ENCODE data around the gene CDKL1.
"Not testable (repeated sequence)": the region's sequence is repeated elsewhere in the genome, so short reads cannot be mapped to it uniquely, and the experiment has no call there.

The CDKL1 gene

GRCh38 chr14:50388256-50388931 lies 8.3 kb downstream of the CDKL1 start:
- DNase-seq (ENCODE audit: low read depth in 1 of 2, low spot score in 1 of 2), result no peak

DNA sequence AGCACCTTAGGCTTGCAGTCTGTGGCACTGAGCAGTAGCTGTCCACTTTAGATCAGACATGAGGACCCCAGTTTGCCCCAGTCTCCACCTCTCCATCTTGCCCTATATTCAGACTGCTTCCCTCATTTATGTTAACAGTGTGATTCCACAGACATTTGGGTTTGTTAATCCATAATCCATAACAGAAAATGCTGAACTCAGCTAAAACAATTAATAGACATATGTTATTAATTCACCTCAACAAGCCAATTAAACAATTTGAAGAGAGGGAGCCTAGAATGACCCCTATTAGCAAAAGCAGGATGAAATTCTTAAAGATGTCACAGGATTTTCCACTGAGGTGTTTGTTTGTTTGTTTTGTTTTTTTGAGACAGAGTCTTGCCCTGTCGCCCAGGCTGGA lies 9.1 kb downstream of the CDKL1 start:
- no peak for DNase-seq (ENCODE audit: low read depth in 1 of 2, low spot score in 1 of 2)

- DNase-seq (ENCODE audit: low read depth in 1 of 2, low spot score in 1 of 2), result no peak
Observed at GRCh38 chr14:50383618-50384225, 13.0 kb downstream of the CDKL1 start.

GRCh38 chr14:50381823-50382287 lies 14.8 kb downstream of the CDKL1 start:
- no peak for DNase-seq (ENCODE audit: low read depth in 1 of 2, low spot score in 1 of 2)

GRCh38 chr14:50381008-50381407 lies 15.7 kb downstream of the CDKL1 start:
- DNase-seq (ENCODE audit: low read depth in 1 of 2, low spot score in 1 of 2), result no peak

DNA sequence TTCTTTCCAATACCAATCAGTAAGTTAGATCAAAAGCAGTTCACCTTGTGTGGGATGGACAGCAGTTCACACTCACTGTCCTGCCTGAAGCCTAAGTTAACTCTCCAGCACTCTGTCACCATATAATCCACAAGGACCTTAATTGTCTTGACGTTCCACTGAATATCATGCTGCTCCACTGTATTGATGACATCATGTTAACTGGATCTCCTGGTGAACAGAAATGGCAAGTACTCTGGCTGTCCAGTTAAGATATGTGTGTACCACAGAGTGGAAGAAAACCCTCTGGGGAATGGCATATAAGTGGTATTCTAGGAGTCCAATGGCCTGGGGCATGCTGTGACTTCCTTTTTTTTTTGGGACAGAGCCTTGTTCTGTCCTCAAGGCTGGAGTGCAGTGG lies 16.2 kb downstream of the CDKL1 start:
- DNase-seq (ENCODE audit: low read depth in 1 of 2, low spot score in 1 of 2), result no peak

DNA sequence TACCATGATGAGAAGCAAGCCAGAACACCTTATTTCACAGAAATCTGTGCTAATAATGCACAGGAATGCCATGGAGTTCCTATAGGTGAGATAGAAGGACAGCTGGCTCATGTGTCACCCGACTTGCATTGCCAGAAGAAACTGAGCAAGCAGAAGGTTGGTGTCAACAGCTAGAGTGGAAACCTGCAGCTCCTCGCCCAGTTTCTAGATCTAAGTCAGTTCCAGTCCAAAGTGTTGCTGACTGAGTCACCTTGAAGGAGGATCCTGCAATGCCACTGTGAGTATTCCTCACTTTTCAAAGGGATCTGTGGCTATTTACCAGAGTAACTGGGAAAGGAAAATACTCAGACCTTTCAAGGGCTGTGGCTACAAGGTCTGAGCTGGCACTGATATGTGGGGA lies 17.1 kb downstream of the CDKL1 start:
- no peak for DNase-seq (ENCODE audit: low read depth in 1 of 2, low spot score in 1 of 2)

GRCh38 chr14:50377550-50378085 lies 19.1 kb downstream of the CDKL1 start:
- DNase-seq (ENCODE audit: low read depth in 1 of 2, low spot score in 1 of 2), result no peak

GRCh38 chr14:50375760-50376159 lies 20.9 kb downstream of the CDKL1 start:
- no peak for DNase-seq (ENCODE audit: low read depth in 1 of 2, low spot score in 1 of 2)

DNA sequence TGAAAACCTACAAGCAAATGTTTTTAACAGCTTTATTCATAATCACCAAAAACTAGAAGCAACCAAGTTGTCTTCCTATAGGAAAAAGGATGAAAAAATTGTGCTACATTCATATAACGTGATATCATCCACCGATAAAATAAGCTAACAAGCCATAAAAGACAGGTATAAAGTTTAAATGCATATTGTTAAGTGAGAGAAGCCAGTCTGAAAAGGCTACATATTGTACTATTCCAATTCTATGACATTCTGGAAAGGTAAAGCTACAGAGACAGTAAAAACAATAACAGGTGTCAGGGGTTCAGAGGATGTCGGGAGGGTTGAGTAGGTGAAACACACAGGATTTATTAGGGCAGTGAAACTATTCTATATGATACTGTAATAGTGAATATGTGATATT lies 22.7 kb downstream of the CDKL1 start:
- no peak for DNase-seq (ENCODE audit: low read depth in 1 of 2, low spot score in 1 of 2)

DNA sequence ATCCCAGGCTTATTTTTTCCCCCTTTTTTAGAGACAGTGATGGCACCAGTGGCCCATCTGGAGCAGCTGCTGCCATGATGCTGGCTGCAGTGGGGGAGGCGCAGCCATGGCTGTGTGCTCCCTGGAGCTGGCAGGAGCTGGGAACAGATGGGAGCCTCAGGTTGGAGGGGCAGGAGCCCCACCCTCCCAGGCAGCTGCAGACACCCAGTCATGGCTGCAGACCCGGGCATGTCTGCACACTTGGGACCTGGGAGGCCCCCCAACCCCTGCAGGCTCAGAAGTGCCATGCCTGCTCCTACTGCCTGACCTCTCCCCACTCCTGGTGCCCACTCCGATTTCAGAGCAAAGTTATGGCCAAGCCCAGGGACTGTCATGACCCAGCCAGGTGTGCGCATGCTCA lies 25.1 kb downstream of the CDKL1 start:
- no peak for DNase-seq (ENCODE audit: low read depth in 1 of 2, low spot score in 1 of 2)

- DNase-seq (ENCODE audit: low read depth in 1 of 2, low spot score in 1 of 2), result no peak
Observed at GRCh38 chr14:50366589-50366988, 30.1 kb downstream of the CDKL1 start.

DNA sequence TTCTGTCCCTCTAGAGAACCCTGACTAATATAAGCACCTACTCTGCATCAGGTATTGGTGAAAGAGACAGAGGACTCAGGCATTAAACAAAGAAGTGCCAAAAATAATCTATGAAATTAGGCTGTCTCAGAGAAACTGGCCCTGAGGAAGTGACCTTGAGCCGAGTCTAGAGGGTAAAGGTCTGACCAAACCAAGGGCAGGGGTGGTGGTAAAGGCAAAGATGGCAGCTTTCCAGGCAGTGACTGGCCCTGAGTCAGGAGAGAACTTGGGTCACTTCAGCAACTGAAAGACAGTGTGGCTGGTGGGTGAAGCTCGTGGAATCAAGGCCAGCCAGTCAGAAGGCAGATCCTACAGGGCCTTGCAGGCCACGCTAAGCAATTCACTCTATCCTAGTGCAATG lies 30.6 kb downstream of the CDKL1 start:
- no peak for DNase-seq (ENCODE audit: low read depth in 1 of 2, low spot score in 1 of 2)

DNA sequence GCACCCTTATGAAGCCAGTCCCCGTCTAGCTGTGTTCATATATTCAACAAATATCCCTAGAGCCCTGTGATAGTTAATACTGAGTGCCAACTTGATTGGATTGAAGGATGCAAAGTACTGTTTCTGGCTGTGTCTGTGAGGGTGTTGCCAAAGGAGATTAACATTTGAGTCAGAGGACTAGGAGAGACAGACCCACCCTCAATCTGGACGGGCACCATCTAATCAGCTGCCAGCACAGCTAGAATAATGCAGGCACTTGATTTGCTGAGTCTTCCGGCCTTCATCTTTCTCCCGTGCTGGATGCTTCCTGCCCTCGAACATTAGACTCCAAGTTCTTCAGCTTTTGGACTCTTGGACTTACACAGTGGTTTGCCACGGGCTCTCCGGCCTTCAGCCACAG lies 31.1 kb downstream of the CDKL1 start:
- not testable (repeated sequence) for DNase-seq (ENCODE audit: low read depth in 1 of 2, low spot score in 1 of 2)

GRCh38 chr14:50364792-50365191 lies 31.9 kb downstream of the CDKL1 start:
- no peak for DNase-seq (ENCODE audit: low read depth in 1 of 2, low spot score in 1 of 2)

DNA sequence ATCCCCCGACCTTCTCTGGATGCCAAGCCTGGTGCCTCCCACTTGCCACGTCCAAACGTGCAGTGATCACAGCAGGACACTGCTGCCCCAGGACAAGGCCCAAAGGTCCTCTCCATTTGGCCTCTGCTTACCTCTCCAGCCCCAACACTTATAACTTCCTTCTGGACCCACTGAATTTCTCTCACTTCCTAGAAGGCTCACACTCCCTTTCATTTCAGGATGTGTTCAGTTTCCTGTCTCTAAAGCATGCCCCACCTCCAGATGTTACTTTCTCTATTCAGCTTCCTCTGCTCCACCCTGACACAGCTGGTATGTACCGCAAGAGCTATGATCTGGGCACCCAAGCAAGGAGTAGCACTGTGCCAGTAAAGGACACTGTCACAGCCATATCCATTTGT lies 33.0 kb downstream of the CDKL1 start:
- DNase-seq (ENCODE audit: low read depth in 1 of 2, low spot score in 1 of 2), result peak in 1 of 2 donors; percentile 25

- no peak for DNase-seq (ENCODE audit: low read depth in 1 of 2, low spot score in 1 of 2)
Observed at GRCh38 chr14:50362764-50363713, 33.6 kb downstream of the CDKL1 start.

DNA sequence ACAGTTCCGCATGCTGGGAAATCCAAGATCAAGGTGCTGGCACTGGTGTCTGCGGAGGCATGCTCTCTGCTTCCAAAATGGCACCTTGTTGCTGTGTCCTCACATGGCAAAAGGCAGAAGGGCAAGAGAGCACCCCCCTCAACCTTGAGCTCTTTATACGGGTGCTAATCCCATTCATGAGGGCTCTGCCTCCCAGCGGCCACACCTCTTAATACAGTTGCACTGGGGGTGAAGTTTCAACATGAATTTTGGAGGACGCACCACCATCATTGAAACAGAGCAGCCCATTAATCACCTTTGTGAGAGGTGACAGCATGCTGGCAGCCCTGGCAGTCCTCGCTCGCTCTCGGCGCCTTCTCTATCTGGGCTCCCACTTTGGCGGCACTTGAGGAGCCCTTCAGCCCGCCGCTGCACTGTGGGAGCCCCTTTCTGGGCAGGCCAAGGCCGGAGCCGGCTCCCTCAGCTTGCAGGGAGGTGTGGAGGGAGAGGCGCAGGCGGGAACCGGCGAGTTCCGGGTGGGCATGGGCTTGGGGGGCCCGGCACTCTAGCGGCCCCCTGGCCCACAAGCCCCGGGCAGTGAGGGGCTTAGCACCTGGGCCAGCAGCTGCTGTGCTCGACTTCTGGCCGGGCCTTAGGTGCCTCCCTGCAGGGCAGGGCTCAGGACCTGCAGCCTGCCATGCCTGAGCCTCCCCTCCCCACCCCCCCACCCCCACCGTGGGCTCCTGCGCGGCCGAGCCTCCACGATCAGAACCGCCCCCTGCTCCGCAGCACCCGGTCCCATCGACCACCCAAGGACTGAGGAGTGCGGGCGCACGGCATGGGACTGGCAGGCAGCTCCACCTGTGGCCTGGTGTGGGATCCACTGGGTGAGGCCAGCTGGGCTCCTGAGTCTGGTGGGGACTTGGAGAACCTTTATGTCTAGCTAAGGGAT lies 34.9 kb downstream of the CDKL1 start:
- DNase-seq (ENCODE audit: low read depth in 1 of 2, low spot score in 1 of 2), result not testable (repeated sequence)

DNA sequence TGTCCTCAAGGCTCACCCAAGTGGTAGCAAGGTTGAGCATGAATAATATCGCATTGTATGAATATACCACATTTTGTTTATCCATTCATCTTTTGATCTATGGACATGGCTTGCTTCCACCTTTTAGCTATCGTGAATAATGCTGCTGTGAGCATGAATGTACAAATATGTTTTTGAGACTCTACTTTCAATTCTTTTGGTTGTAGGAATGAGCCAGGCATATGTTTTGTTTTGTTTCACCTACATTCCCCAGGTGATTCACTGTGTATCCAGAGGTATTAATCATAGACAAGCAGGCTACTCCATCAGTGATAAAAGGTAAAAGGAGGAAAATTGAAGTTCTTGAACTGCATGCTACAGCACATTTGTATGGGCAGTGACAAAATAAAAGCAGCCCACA lies 35.8 kb downstream of the CDKL1 start:
- no peak for DNase-seq (ENCODE audit: low read depth in 1 of 2, low spot score in 1 of 2)

GRCh38 chr14:50360093-50360492 lies 36.6 kb downstream of the CDKL1 start:
- no peak for DNase-seq (ENCODE audit: low read depth in 1 of 2, low spot score in 1 of 2)

DNA sequence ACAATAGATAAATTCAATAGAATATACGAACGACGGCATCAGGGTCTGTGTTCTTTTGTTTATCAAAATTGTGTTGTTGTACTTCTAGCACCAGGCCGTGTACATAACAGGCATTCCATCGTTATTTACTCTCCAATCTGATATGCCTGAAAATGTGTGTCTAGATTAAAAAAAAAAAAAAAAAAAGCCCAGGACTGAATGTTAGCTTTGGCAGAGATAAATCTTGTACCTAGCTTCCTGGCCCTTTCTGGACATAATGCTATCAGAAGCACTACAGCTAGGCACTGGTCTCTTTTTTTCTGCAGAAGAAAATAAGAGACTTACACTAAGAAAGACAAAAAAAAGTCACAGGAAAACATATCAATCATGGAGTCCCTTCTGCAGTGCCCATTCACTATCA lies 37.0 kb downstream of the CDKL1 start:
- no peak for DNase-seq (ENCODE audit: low read depth in 1 of 2, low spot score in 1 of 2)

Data from activated CD4-positive, alpha-beta T cell treated with anti-CD3 and anti-CD28 coated beads, Interleukin-2, amount 50 U/mL, for 24 hours (primary cell).